Activated CD4-positive, alpha-beta memory T cell treated with anti-CD3 and anti-CD28 coated beads, Interleukin-2, amount 10 ng/mL, durations not matched to agents 7 days and 5 days (primary cell): ENCODE data around the gene CBFA2T3. TPM values are rescaled to one million over a fixed set of nuclear protein-coding genes. Genes with fewer than 3 reads are reported as not detected.

Experiments
- CTCF ChIA-PET: fragments of 350-600 bp; sonication (Branson Sonifier 250); formaldehyde crosslinking; loops from one replicate; lab custom pipeline; 2021; ENCODE audit warnings: antibody characterized with exemption, inconsistent platforms; lab: Charles Lee
- POLR2A ChIA-PET: fragments of 350-600 bp; sonication (Branson Sonifier 250); formaldehyde crosslinking; loops from one replicate; lab custom pipeline; 2021; ENCODE audit warnings: antibody characterized with exemption; lab: Charles Lee
- DNase-seq: peaks from one replicate; pipeline ENCODE4 v3.0.0-alpha.2; 2020
- H3K27ac Mint-ChIP-seq: one replicate; pipeline ENCODE4 v1.8.0; 2021; ENCODE audit warnings: mild to moderate bottlenecking, mixed read lengths
- H3K27me3 Mint-ChIP-seq: one replicate; pipeline ENCODE4 v1.8.0; 2021; ENCODE audit warnings: mixed read lengths
- H3K36me3 Mint-ChIP-seq: one replicate; pipeline ENCODE4 v1.8.0; 2021; ENCODE audit warnings: low read depth, mixed read lengths
- H3K4me1 Mint-ChIP-seq: one replicate; pipeline ENCODE4 v1.8.0; 2021; ENCODE audit warnings: mixed read lengths
- H3K4me3 Mint-ChIP-seq: one replicate; pipeline ENCODE4 v1.8.0; 2021; ENCODE audit warnings: mild to moderate bottlenecking, mixed read lengths
- H3K9me3 Mint-ChIP-seq: one replicate; pipeline ENCODE4 v1.8.0; 2021; ENCODE audit warnings: mixed read lengths
- total RNA-seq, 2 experiments: library from RNA; stranded (reverse); gene quantifications; one replicate each; pipeline ENCODE4 v1.2.3, GENCODE V29; 2021

Gene CBFA2T3
- total RNA-seq, 2 experiments from 2014 or later, result not detected

DNA sequence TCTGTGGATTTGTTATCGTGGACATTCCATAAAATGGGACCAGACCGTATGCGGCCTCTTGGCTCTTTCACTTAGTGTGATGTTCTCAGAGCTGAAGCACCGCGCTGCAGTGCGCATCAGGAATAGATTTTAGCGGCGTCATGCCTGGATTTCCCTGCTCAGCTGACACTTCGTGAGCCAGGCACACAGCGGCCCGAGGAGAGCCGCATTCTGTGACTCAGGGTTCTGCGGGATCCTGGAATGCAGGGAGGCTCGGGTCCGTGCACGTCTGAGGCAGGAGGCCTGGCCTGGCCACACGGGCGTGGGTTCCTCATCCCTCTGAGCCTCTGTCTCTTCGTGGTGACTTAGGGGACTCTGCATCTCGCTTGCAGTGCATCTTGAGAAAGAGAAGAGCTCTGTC is 13.4 kb downstream of the CBFA2T3 start:
- no peaks in the 10 kb centered on the region for H3K36me3 Mint-ChIP-seq
- no peak overlapping the region for H3K27ac Mint-ChIP-seq
- POLR2A ChIA-PET, result no interaction called here
- CTCF ChIA-PET, result no interaction called here
- peaks cover 9% of the 10 kb centered on the region for H3K27me3 Mint-ChIP-seq
- H3K4me3 Mint-ChIP-seq, result no peak overlapping the region
- H3K4me1 Mint-ChIP-seq, result peaks cover 4% of the 10 kb centered on the region
- DNase-seq, result no peak
- no peaks in the 10 kb centered on the region for H3K9me3 Mint-ChIP-seq

DNA sequence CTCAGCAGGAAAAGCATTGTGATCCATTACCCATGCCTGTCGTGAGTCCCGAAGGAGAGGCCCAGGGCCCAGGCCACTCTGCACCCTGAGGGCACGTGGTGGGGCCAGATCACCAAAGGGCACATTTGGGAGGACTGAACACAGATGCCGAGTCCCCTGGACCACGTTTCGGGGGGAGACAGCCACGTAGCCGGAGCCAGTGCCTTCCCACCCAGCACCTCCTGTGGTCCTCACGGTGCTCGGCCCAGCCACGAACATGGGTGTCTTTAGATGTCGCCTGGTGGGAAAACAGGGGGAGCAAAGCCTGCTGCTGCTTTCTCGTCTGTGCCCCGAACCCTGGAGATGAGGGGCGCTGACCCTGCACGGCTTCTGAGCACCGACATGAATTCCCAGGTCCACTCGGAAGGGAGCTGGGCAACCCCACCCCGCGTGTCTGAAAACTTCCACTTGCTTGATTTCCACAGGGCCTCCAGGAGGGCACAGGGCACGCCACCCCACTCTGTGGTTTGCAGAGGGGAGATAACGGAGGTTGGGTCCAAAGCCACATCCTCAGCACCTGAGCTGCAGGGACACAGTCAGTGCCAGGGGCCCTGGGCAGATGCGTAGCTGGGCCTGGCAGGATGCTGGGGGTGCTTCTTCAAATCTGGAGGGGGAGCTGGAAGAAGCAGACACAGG is 14.4 kb downstream of the CBFA2T3 start:
- POLR2A ChIA-PET, result no interaction called here
- no peak overlapping the region for H3K4me3 Mint-ChIP-seq
- CTCF ChIA-PET, result no interaction called here
- no peaks in the 10 kb centered on the region for H3K9me3 Mint-ChIP-seq
- H3K36me3 Mint-ChIP-seq, result no peaks in the 10 kb centered on the region
- no peak overlapping the region for H3K27ac Mint-ChIP-seq
- DNase-seq, result no peak
- H3K4me1 Mint-ChIP-seq, result peaks cover 8% of the 10 kb centered on the region
- peaks cover 11% of the 10 kb centered on the region for H3K27me3 Mint-ChIP-seq

GRCh38 chr16:88961011-88961410 is 16.0 kb downstream of the CBFA2T3 start:
- DNase-seq, result no peak
- Mint-ChIP-seq H3K27me3 (peaks cover 12% of the 10 kb centered on the region), H3K9me3 (no peaks in the 10 kb centered on the region), H3K36me3 (no peaks in the 10 kb centered on the region), H3K27ac (no peak overlapping the region), H3K4me1 (peaks cover 16% of the 10 kb centered on the region), H3K4me3 (no peak overlapping the region)
- POLR2A ChIA-PET, result no interaction called here
- CTCF ChIA-PET, result no interaction called here

- Mint-ChIP-seq H3K36me3 (no peaks in the 10 kb centered on the region), H3K4me3 (no peak overlapping the region), H3K9me3 (no peaks in the 10 kb centered on the region), H3K4me1 (peaks cover 16% of the 10 kb centered on the region), H3K27me3 (peaks cover 12% of the 10 kb centered on the region), H3K27ac (no peak overlapping the region)
- no peak for DNase-seq
- POLR2A ChIA-PET, result no interaction called here
- CTCF ChIA-PET, result no interaction called here
These were observed 16.5 kb downstream of the CBFA2T3 start for GRCh38 chr16:88960516-88960915.

DNA sequence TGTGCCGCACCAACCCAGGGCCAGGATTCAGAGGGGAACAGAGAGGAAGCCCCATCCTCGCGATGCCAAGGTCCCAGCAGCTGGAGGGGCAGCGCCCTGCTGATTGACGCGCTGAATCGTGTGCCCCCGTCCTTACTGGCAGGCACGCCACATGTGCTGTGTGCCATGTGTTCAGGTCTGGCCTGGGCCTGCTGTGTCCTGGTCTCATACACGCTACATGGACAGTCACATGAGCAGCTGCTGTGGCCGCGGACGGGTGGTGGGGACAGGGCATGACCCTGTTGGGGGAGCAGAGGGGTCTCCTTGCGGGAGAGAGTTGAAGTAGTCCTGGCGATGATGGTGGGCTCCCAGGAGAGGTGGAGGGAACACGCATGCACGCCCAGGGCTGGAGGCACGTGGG is 18.0 kb downstream of the CBFA2T3 start:
- peaks cover 16% of the 10 kb centered on the region for H3K4me1 Mint-ChIP-seq
- H3K9me3 Mint-ChIP-seq, result no peaks in the 10 kb centered on the region
- no peak overlapping the region for H3K4me3 Mint-ChIP-seq
- no peak overlapping the region for H3K27ac Mint-ChIP-seq
- H3K36me3 Mint-ChIP-seq, result no peaks in the 10 kb centered on the region
- ChIA-PET POLR2A (no interaction called here), CTCF (no interaction called here)
- H3K27me3 Mint-ChIP-seq, result peaks cover 12% of the 10 kb centered on the region
- DNase-seq, result no peak

- no peaks in the 10 kb centered on the region for H3K36me3 Mint-ChIP-seq
- H3K9me3 Mint-ChIP-seq, result no peaks in the 10 kb centered on the region
- H3K27ac Mint-ChIP-seq, result no peak overlapping the region
- peaks cover 16% of the 10 kb centered on the region for H3K4me1 Mint-ChIP-seq
- ChIA-PET CTCF (interaction anchor here (0.7 kb wide), 1 partner anchor 8 kb away, joined by 3 read pairs; no protein-coding TSS in a partner anchor), POLR2A (interaction anchor here (0.6 kb wide), 1 partner anchor 257 kb away, joined by 3 read pairs; no protein-coding TSS in a partner anchor)
- peaks cover 12% of the 10 kb centered on the region for H3K27me3 Mint-ChIP-seq
- DNase-seq, result peak; percentile 23
- H3K4me3 Mint-ChIP-seq, result no peak overlapping the region
These were observed 19.0 kb downstream of the CBFA2T3 start for GRCh38 chr16:88957887-88958577.

- no peaks in the 10 kb centered on the region for H3K9me3 Mint-ChIP-seq
- H3K27ac Mint-ChIP-seq, result no peak overlapping the region
- H3K4me3 Mint-ChIP-seq, result no peak overlapping the region
- peaks cover 16% of the 10 kb centered on the region for H3K4me1 Mint-ChIP-seq
- no peak for DNase-seq
- ChIA-PET POLR2A (interaction anchor here (0.6 kb wide), 1 partner anchor 256 kb away, joined by 3 read pairs; no protein-coding TSS in a partner anchor), CTCF (no interaction called here)
- H3K27me3 Mint-ChIP-seq, result peaks cover 12% of the 10 kb centered on the region
- no peaks in the 10 kb centered on the region for H3K36me3 Mint-ChIP-seq
These were observed 19.6 kb downstream of the CBFA2T3 start for GRCh38 chr16:88957433-88957767.

- H3K4me3 Mint-ChIP-seq, result no peak overlapping the region
- no peak for DNase-seq
These were observed 20.2 kb downstream of the CBFA2T3 start for GRCh38 chr16:88956546-88957432.

GRCh38 chr16:88955906-88956305 is 21.1 kb downstream of the CBFA2T3 start:
- DNase-seq, result no peak
- POLR2A ChIA-PET, result no interaction called here
- CTCF ChIA-PET, result no interaction called here
- no peak overlapping the region for H3K27ac Mint-ChIP-seq
- no peaks in the 10 kb centered on the region for H3K36me3 Mint-ChIP-seq
- peaks cover 12% of the 10 kb centered on the region for H3K27me3 Mint-ChIP-seq
- H3K9me3 Mint-ChIP-seq, result no peaks in the 10 kb centered on the region
- H3K4me1 Mint-ChIP-seq, result peaks cover 16% of the 10 kb centered on the region
- H3K4me3 Mint-ChIP-seq, result no peak overlapping the region

More at GRCh38 chr16:88956546-88957432, 20.2 kb downstream of the CBFA2T3 start:
- CTCF ChIA-PET, result no interaction called here
- POLR2A ChIA-PET, result interaction anchor here (0.6 kb wide), 1 partner anchor 256 kb away, joined by 3 read pairs; no protein-coding TSS in a partner anchor
- Mint-ChIP-seq H3K9me3 (no peaks in the 10 kb centered on the region), H3K36me3 (no peaks in the 10 kb centered on the region), H3K27me3 (peaks cover 12% of the 10 kb centered on the region), H3K27ac (no peak overlapping the region), H3K4me1 (peaks cover 16% of the 10 kb centered on the region)

GRCh38 chr16:88953003-88953690 is 23.9 kb downstream of the CBFA2T3 start:
- ChIA-PET POLR2A (no interaction called here), CTCF (no interaction called here)
- H3K27ac Mint-ChIP-seq, result no peak overlapping the region

GRCh38 chr16:88951989-88952388 is 25.0 kb downstream of the CBFA2T3 start:
- Mint-ChIP-seq H3K4me3 (no peak overlapping the region), H3K9me3 (no peaks in the 10 kb centered on the region), H3K36me3 (no peaks in the 10 kb centered on the region), H3K4me1 (peaks cover 4% of the 10 kb centered on the region), H3K27me3 (peaks cover 1% of the 10 kb centered on the region), H3K27ac (no peak overlapping the region)
- POLR2A ChIA-PET, result no interaction called here
- DNase-seq, result no peak
- CTCF ChIA-PET, result no interaction called here

More at GRCh38 chr16:88953003-88953690, 23.9 kb downstream of the CBFA2T3 start:
- Mint-ChIP-seq H3K27me3 (peaks cover 11% of the 10 kb centered on the region), H3K4me1 (peaks cover 16% of the 10 kb centered on the region), H3K36me3 (no peaks in the 10 kb centered on the region), H3K4me3 (no peak overlapping the region), H3K9me3 (no peaks in the 10 kb centered on the region)
- no peak for DNase-seq

DNA sequence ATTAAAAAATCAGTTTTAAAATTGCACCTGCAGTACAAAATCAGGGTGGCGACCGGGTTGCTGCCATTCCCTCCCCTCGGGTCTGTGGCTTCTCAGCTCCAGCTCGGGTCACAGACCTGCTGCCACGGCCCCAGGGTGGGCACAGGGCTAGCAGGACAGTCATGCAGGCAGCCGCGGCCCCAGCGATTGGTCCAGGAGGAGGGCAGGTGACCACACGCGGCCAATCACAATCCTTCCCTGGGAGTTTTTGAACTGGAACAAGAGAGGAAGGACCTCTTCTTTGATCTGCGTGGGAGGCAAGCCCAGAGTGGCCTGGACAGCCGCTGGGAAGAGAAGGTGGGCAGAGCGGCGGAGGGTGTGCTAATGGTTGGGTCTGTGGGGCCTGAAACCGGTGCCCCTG is 25.5 kb downstream of the CBFA2T3 start:
- CTCF ChIA-PET, result no interaction called here
- Mint-ChIP-seq H3K27ac (no peak overlapping the region), H3K36me3 (no peaks in the 10 kb centered on the region), H3K27me3 (no peaks in the 10 kb centered on the region), H3K4me1 (no peaks in the 10 kb centered on the region), H3K9me3 (no peaks in the 10 kb centered on the region), H3K4me3 (no peak overlapping the region)
- POLR2A ChIA-PET, result no interaction called here
- no peak for DNase-seq
